Lung (tissue), 12 donors: ENCODE results near the gene FAM13C. TPM values are rescaled to one million over a fixed set of nuclear protein-coding genes. Genes with fewer than 3 reads are reported as not detected.

Experiments
- ATAC-seq: fragments of 200-7000 bp; cut with Tn5 transposase; one replicate; pipeline ENCODE4 v1.9.1; 2020; ENCODE audit warnings: moderate number of reproducible peaks; ENCODE audit not compliant: insufficient read depth, low FRiP score
- DNase-seq, 3 donors: peaks; one replicate each; pipeline ENCODE4 v3.0.0-alpha.2; 2013 to 2017
- H3K27ac ChIP-seq, 2 donors: one replicate each; pipeline ENCODE4 v1.5.1; 2013; ENCODE audit warnings: mild to moderate bottlenecking in 2 of 2, moderate library complexity in 2 of 2, control low read depth in 1 of 2, inconsistent platforms in 1 of 2, low read depth in 1 of 2, low read length in 1 of 2
- H3K27me3 ChIP-seq, 3 donors: one replicate each; pipeline ENCODE4 v1.5.1; 2013; ENCODE audit warnings: low read length in 2 of 3; ENCODE audit not compliant: control insufficient read depth in 3 of 3, insufficient read depth in 3 of 3
- H3K36me3 ChIP-seq, 4 donors: one replicate each; pipeline ENCODE4 v1.5.1; 2013; ENCODE audit warnings: low read length in 4 of 4, mild to moderate bottlenecking in 1 of 4, moderate library complexity in 1 of 4; ENCODE audit not compliant: control insufficient read depth in 4 of 4, insufficient read depth in 4 of 4
- H3K4me1 ChIP-seq, 5 donors: one replicate each; pipeline ENCODE4 v1.5.1; 2013; ENCODE audit warnings: low read length in 5 of 5, mild to moderate bottlenecking in 2 of 5, moderate library complexity in 1 of 5; ENCODE audit not compliant: control insufficient read depth in 5 of 5, insufficient read depth in 5 of 5
- H3K4me3 ChIP-seq: one replicate; pipeline ENCODE4 v1.5.1; 2013; ENCODE audit warnings: mild to moderate bottlenecking, control low read depth, moderate library complexity
- H3K9ac ChIP-seq, 2 donors: one replicate each; pipeline ENCODE4 v1.5.1; 2013; ENCODE audit warnings: low read length in 2 of 2, control low read depth in 1 of 2; ENCODE audit not compliant: insufficient read depth in 1 of 2
- H3K9me3 ChIP-seq, 4 donors: one replicate each; pipeline ENCODE4 v1.5.1; 2013; ENCODE audit warnings: low read length in 3 of 4, mild to moderate bottlenecking in 1 of 4, moderate library complexity in 1 of 4; ENCODE audit not compliant: control insufficient read depth in 4 of 4, insufficient read depth in 3 of 4
- CTCF ChIP-seq: IDR thresholded peaks from 2 replicates; pipeline ENCODE4 v1.5.1; 2012; ENCODE audit warnings: mild to moderate bottlenecking; ENCODE audit errors: control extremely low read depth, extremely low read depth
- WGBS, 2 donors: extraction: QIAGEN DNeasy Blood & Tissue Kit; methylation state at CpG; one replicate each; pipeline ENCODE4 v1.1.7; 2013; 5-methylcytosine and 5-hydroxymethylcytosine counted together
- polyA plus RNA-seq, 2 donors: library from polyadenylated mRNA; stranded (reverse); fragments of 200-250 nt; gene quantifications; one replicate each; pipeline ENCODE4 v1.2.1, GENCODE V29; 2013
- total RNA-seq, 2 donors: library from RNA; depleted of rRNA in 1 of 2; stranded (reverse); fragments of >200 nt in 1 of 2; gene quantifications; one replicate each; pipeline ENCODE4 v1.2.1, GENCODE V29; 2014 to 2021
- donor health status: control.
- donor health status: control.
- donor health status: Bipolar disorder and iron deficiency.
- donor health status: healthy.
- donor health status: DM: yes; HTN: yes; CAD: no.

The FAM13C gene
- total and polyA plus RNA-seq, 4 donors: 1.2 to 59.0 (median 6.2) TPM

- Histone ChIP-seq H3K36me3 (peaks cover 0 to 20% (median 3%) of the 10 kb centered on the region in 4 donors), H3K27me3 (no peaks in the 10 kb centered on the region), H3K9ac (no peak overlapping the region), H3K4me3 (no peak overlapping the region), H3K27ac (no peak overlapping the region), H3K4me1 (peaks cover 0 to 8% (median 0%) of the 10 kb centered on the region in 5 donors), H3K9me3 (no peaks in the 10 kb centered on the region)
- DNase-seq (no peak), ATAC-seq (no peak)
- no peak for TF ChIP-seq CTCF
Measured at GRCh38 chr10:59354434-59354833, 7.9 kb downstream of the FAM13C start.

DNA sequence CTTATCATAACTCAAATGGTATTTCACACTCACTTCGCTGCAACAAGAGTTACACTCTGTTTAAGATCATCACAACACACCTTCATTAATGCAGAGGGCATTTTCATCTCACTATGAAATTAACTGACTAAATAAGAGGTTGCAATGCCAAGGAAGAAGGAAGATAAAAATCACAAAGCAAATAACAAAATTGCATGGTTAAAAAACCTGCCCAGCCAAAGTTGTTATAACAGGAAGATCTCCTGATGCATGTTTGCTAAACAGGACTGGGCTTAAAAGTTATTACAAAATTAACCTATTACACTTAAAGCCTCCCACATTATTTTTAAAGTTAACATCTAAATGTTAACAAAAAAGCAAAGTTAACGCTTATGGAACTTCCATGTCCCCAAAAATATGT is 11.8 kb downstream of the FAM13C start:
- ATAC-seq: no peak
- no peaks in the 10 kb centered on the region for H3K9me3 ChIP-seq
- H3K36me3 ChIP-seq: peaks cover 0 to 24% (median 6%) of the 10 kb centered on the region in 4 donors
- H3K4me1 ChIP-seq: peaks cover 0 to 3% (median 0%) of the 10 kb centered on the region in 5 donors
- H3K9ac ChIP-seq: no peak overlapping the region
- no peaks in the 10 kb centered on the region for H3K27me3 ChIP-seq
- no peak overlapping the region for H3K27ac ChIP-seq
- no peak overlapping the region for H3K4me3 ChIP-seq
- WGBS, 2 donors: 92 to 94% methylated on average over 2 of the region's 2 CpGs
- DNase-seq: no peak
- TF ChIP-seq CTCF: no peak

DNA sequence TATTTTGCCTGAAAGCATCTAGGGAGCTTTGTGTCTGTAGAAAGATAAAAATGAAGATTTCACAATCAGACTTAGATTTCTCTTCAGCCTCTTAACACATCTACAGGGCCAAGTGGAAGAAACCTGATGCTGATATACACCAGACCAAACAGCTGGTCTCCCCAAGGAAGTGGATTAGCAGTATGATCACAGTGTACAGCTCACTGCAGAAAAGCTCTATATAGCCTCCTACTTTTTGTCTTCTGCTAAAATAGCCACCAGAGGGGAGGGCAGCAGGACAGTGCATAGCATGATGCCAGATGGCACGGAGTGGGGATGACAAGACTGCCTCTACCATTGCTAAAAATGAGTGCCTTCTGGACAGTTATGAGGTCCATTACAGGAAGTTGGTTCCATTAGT is 16.0 kb downstream of the FAM13C start:
- no peak for ATAC-seq
- TF ChIP-seq CTCF: no peak

DNA sequence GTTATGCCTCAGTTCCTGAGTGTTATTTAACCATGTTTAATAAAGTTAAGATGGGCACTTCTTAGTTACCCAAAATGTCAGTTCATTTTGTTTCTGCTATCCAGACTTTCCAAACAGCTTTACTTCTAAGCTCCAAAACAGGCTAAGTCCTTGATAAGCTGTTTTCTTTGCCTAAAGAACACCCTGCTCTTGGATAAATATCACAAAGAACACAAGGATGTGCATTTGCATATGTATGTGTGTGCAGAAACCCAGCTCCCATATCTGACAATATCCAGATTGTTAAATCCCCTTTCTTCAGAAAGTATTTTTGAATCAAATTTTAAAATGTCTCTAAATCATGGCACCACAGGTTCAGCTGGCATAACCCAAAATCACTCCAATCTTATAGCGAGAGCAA is 19.6 kb downstream of the FAM13C start:
- H3K27ac ChIP-seq: no peak overlapping the region
- 95 to 97% methylated on average over 1 of the region's 1 CpG for WGBS, 2 donors
- H3K36me3 ChIP-seq: no peaks in the 10 kb centered on the region
- H3K4me3 ChIP-seq: no peak overlapping the region
- no peaks in the 10 kb centered on the region for H3K9me3 ChIP-seq
- H3K27me3 ChIP-seq: no peaks in the 10 kb centered on the region
- no peak for DNase-seq
- no peak for ATAC-seq
- TF ChIP-seq CTCF: no peak
- peaks cover 0 to 17% (median 1%) of the 10 kb centered on the region in 5 donors for H3K4me1 ChIP-seq
- no peak overlapping the region for H3K9ac ChIP-seq

More for the DNA sequence above, 16.0 kb downstream of the FAM13C start:
- Histone ChIP-seq H3K9ac (no peak overlapping the region), H3K9me3 (no peaks in the 10 kb centered on the region), H3K4me1 (peaks cover 0 to 5% (median 0%) of the 10 kb centered on the region in 5 donors), H3K36me3 (peaks cover 0 to 13% (median 6%) of the 10 kb centered on the region in 4 donors), H3K27ac (no peak overlapping the region), H3K27me3 (no peaks in the 10 kb centered on the region), H3K4me3 (no peak overlapping the region)
- 85 to 93% methylated on average over 1 of the region's 1 CpG for WGBS, 2 donors
- DNase-seq: peak in 1 of 3 donors; percentile 54
